Calu3 (cell line): ENCODE measurements around the gene POP4. TPM values are rescaled to one million over a fixed set of nuclear protein-coding genes. Genes with fewer than 3 reads are reported as not detected.

Experiments
- BruUV-seq: library from RNA; stranded (reverse); fragments of 400-500 nt; replicated peaks from 2 replicates; lab custom pipeline; 2021; lab: Mats Ljungman, UMichigan
- CTCF ChIA-PET: fragments of 300-600 bp; sonication (Branson Sonifier 250); formaldehyde crosslinking; loops from one replicate; lab custom pipeline; 2022; ENCODE audit warnings: antibody characterized with exemption; lab: Charles Lee
- DNase-seq: peaks from one replicate; pipeline ENCODE4 v3.0.0; 2022
- H3K27ac Mint-ChIP-seq: one replicate; pipeline ENCODE4 v1.8.0; 2022; ENCODE audit warnings: mixed read lengths; ENCODE audit not compliant: unreplicated experiment
- H3K27me3 Mint-ChIP-seq: one replicate; pipeline ENCODE4 v1.8.0; 2022; ENCODE audit warnings: mixed read lengths; ENCODE audit not compliant: unreplicated experiment
- H3K36me3 Mint-ChIP-seq: one replicate; pipeline ENCODE4 v1.8.0; 2022; ENCODE audit warnings: mild to moderate bottlenecking, moderate library complexity, mixed read lengths; ENCODE audit not compliant: insufficient read depth, unreplicated experiment
- H3K4me1 Mint-ChIP-seq: one replicate; pipeline ENCODE4 v1.8.0; 2022; ENCODE audit warnings: mild to moderate bottlenecking, low read depth, mixed read lengths; ENCODE audit not compliant: unreplicated experiment
- H3K4me3 Mint-ChIP-seq: one replicate; pipeline ENCODE4 v1.8.0; 2022; ENCODE audit warnings: mild to moderate bottlenecking, low read depth, moderate library complexity, mixed read lengths; ENCODE audit not compliant: unreplicated experiment
- H3K9me3 Mint-ChIP-seq: one replicate; pipeline ENCODE4 v1.8.0; 2022; ENCODE audit warnings: low read depth, mixed read lengths; ENCODE audit not compliant: unreplicated experiment
- CTCF ChIP-seq: fragments of 200-600 bp; IDR thresholded peaks from one replicate; pipeline ENCODE4 v1.8.0; 2022; ENCODE audit warnings: antibody characterized with exemption; ENCODE audit not compliant: unreplicated experiment
- intact Hi-C: fragments of 100-400 bp; cut with micrococcal nuclease; formaldehyde crosslinking; loops from one replicate; pipeline ENCODE4 v1.10.0; 2022; ENCODE audit not compliant: unreplicated experiment
- total RNA-seq: library from RNA; stranded (reverse); gene quantifications from 2 replicates; pipeline ENCODE4 v1.2.3, GENCODE V29; 2022

The POP4 gene
- total RNA-seq, 1 experiment from 2014 or later = 72.9 TPM

- no peak for TF ChIP-seq CTCF
- no peak overlapping the region for H3K4me3 Mint-ChIP-seq
- H3K36me3 Mint-ChIP-seq = no peaks in the 10 kb centered on the region
- no peak overlapping the region for H3K27ac Mint-ChIP-seq
- no peaks in the 10 kb centered on the region for H3K9me3 Mint-ChIP-seq
- peaks cover 43% of the 10 kb centered on the region for H3K27me3 Mint-ChIP-seq
- no TSS peak for BruUV-seq
- intact Hi-C loops = no loop called here
- CTCF ChIA-PET = no interaction called here
- no peak for DNase-seq
- no peaks in the 10 kb centered on the region for H3K4me1 Mint-ChIP-seq
These were observed 28.5 kb downstream of the POP4 start for GRCh38 chr19:29634423-29635130.

- H3K4me3 Mint-ChIP-seq = no peak overlapping the region
- peaks cover 56% of the 10 kb centered on the region for H3K27me3 Mint-ChIP-seq
- no peak for TF ChIP-seq CTCF
- BruUV-seq = no TSS peak
- DNase-seq = no peak
- no peaks in the 10 kb centered on the region for H3K4me1 Mint-ChIP-seq
- intact Hi-C loops = no loop called here
- H3K27ac Mint-ChIP-seq = no peak overlapping the region
- no peaks in the 10 kb centered on the region for H3K36me3 Mint-ChIP-seq
- CTCF ChIA-PET = no interaction called here
- H3K9me3 Mint-ChIP-seq = no peaks in the 10 kb centered on the region
These were observed 29.9 kb downstream of the POP4 start for GRCh38 chr19:29635963-29636362.

GRCh38 chr19:29636553-29637360 is 30.7 kb downstream of the POP4 start:
- TF ChIP-seq CTCF = no peak
- intact Hi-C loops = no loop called here
- Mint-ChIP-seq H3K9me3 (no peaks in the 10 kb centered on the region), H3K36me3 (no peaks in the 10 kb centered on the region), H3K4me3 (no peak overlapping the region), H3K27me3 (peaks cover 64% of the 10 kb centered on the region), H3K27ac (no peak overlapping the region), H3K4me1 (no peaks in the 10 kb centered on the region)
- CTCF ChIA-PET = no interaction called here
- DNase-seq = no peak
- BruUV-seq = no TSS peak

- Mint-ChIP-seq H3K27ac (no peak overlapping the region), H3K9me3 (no peaks in the 10 kb centered on the region), H3K4me3 (no peak overlapping the region), H3K4me1 (no peaks in the 10 kb centered on the region), H3K27me3 (peaks cover 74% of the 10 kb centered on the region), H3K36me3 (no peaks in the 10 kb centered on the region)
- BruUV-seq = no TSS peak
- no peak for TF ChIP-seq CTCF
- intact Hi-C loops = no loop called here
- CTCF ChIA-PET = no interaction called here
- no peak for DNase-seq
These were observed 33.0 kb downstream of the POP4 start for GRCh38 chr19:29639086-29639485.
